Lower leg skin (tissue), 4 donors: Measurements from ENCODE around the gene MS4A4E. TPM values are rescaled to one million over a fixed set of nuclear protein-coding genes. Genes with fewer than 3 reads are reported as not detected.

ENCODE experiments used
- DNase-seq, 2 donors: peaks; one replicate each; pipeline ENCODE4 v3.0.0-alpha.2; 2019; ENCODE audit warnings: low spot score in 2 of 2
- H3K4me3 ChIP-seq: fragments of 200-600 bp; sonication (generic); 2 replicates; pipeline ENCODE4 v1.5.1; 2017; ENCODE audit warnings: mild to moderate bottlenecking, low read depth; ENCODE audit not compliant: poor library complexity, severe bottlenecking
- POLR2A ChIP-seq, 2 donors: fragments of 450-650 bp; IDR thresholded peaks; one replicate each; pipeline ENCODE4 v1.6.1; 2016 to 2017; ENCODE audit warnings: antibody characterized with exemption in 2 of 2, mild to moderate bottlenecking in 1 of 2, moderate library complexity in 1 of 2
- WGBS, 2 donors: methylation state at CpG; one replicate each; pipeline ENCODE4 v1.1.5; 2018; 5-methylcytosine and 5-hydroxymethylcytosine counted together
- intact Hi-C: fragments of 100-400 bp; cut with DNase I; formaldehyde crosslinking; loops from one replicate; pipeline ENCODE4 v1.15.0; 2023; ENCODE audit warnings: low total_unique reads
- total RNA-seq, 4 donors: library from RNA; depleted of rRNA; stranded (reverse); fragments of >200 nt; gene quantifications; one replicate each; pipeline ENCODE4 v1.1.0, GENCODE V29; 2016
- TF ChIP-seq, protein P1 (sequence below), 3 donors: fragments of 450-650 bp; IDR thresholded peaks; one replicate each; pipeline ENCODE4 v1.5.1; 2016; ENCODE audit warnings: antibody characterized with exemption in 3 of 3, mild to moderate bottlenecking in 3 of 3, moderate library complexity in 2 of 3

Gene MS4A4E
- total RNA-seq, 4 donors from 2014 or later = 0.25 to 1.6 (median 1.4) TPM

DNA sequence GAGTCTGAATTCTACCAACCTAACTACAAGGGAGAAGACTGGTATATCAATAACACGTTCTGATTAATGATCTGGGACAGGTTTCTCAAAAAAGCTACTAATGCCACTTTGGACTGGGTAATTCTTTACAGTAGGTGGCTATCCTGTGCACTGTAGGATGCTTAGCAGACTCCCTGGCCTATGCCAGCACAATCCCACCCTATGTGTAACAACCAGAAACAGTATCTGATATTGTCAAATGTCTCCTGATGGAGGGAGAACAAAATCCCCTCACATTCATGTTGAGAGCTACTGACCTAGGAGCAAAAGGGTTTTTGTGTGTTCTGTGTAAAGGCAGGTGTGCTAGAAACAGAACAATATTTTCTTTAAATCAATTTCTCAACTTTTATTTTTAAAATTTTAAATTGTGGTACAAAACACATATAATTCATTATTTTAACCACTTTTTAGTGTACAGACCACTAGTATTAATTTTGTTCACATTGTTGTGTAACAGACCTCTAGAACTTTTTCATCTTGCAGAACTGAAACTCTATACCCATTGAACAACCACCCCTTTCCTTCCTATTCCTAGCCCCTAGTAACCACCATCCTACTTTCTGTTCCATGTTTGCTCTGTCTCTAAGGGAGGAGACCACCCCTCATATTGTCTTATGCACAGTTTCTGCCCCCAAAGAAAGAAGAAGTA lies 58.0 kb downstream of the MS4A4E start:
- intact Hi-C loops = no loop called here
- no peak for DNase-seq
- WGBS, 2 donors = 50 to 51% methylated on average over 1 of the region's 1 CpG
- no peak for TF ChIP-seq POLR2A (IDR thresholded peaks at IDR 0.05)
- TF ChIP-seq, protein P1, sequence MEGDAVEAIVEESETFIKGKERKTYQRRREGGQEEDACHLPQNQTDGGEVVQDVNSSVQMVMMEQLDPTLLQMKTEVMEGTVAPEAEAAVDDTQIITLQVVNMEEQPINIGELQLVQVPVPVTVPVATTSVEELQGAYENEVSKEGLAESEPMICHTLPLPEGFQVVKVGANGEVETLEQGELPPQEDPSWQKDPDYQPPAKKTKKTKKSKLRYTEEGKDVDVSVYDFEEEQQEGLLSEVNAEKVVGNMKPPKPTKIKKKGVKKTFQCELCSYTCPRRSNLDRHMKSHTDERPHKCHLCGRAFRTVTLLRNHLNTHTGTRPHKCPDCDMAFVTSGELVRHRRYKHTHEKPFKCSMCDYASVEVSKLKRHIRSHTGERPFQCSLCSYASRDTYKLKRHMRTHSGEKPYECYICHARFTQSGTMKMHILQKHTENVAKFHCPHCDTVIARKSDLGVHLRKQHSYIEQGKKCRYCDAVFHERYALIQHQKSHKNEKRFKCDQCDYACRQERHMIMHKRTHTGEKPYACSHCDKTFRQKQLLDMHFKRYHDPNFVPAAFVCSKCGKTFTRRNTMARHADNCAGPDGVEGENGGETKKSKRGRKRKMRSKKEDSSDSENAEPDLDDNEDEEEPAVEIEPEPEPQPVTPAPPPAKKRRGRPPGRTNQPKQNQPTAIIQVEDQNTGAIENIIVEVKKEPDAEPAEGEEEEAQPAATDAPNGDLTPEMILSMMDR (IDR thresholded peaks at IDR 0.05) = no peak
- no peak overlapping the region for H3K4me3 ChIP-seq

DNA sequence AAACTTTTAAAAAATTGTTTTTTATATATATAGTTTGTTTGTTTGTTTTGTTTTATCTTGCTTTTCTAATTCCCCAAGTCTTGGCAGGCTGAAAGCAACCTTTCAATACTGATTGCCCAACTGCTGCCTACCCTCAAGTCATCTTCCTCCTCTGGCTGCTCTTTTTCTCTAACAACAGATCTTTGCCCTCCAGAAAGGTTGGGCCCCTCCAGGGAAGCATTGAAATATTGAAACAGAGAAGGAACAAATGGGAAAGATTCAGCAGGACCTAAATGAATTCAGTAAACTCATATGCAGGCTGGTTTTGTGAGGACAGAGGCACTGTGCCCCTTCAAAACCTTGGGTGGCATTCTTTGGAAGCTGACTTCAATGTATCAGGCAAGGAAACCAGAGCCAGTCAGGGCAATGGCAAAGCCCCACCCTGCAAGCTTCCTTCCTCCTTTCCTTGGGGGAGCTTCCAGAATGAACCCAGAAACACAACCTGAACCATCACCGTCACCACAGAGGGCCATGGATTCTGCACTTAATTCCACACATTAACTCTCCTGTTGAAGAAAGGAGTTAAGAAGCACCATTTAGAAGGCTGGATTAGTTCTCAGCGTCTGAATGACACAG lies 59.2 kb downstream of the MS4A4E start:
- WGBS, 2 donors = 43 to 55% methylated on average over 2 of the region's 2 CpGs
- H3K4me3 ChIP-seq = peak overlapping the region; percentile 7
- intact Hi-C loops = no loop called here
- TF ChIP-seq, protein P1 (IDR thresholded peaks at IDR 0.05) = no peak
- TF ChIP-seq POLR2A (IDR thresholded peaks at IDR 0.05) = no peak
- peak in 1 of 2 donors; percentile 29 for DNase-seq

DNA sequence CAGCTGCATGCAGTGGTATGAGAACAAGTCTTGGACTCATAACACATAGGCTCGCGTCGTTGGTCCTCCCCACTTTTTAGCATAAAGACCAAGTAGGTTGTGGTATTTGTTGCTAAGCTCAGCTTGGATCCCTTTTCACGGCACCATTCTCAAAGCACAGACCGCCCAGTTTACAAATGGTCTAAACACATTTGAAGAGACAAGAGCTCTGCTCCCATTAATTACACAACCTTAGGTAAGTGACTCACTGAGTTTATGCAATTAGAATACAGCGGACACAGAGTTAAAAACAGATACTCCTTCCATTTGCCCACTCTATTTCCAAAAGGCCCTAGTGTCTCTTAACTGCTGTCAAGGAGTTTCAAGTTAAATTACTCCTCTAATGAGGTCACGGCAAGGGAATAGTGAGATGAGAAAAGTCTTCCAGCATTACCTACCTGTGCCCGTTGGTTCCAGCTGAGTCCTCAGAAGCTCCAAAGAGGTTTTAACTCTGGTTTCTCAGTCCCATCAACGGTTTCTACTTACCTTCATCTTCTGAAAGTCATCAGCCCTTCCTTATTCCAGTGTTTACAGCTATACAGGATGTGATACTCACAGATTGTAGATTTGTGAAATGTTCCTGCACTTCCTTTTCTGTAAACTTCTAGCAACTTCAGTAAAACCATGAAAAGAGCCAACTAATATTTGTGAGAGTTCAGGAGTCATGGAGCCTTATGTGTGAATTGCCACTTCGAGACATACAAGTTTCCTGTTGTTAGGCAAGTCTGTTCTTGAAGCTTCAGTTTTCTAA lies 60.2 kb downstream of the MS4A4E start, which contains the start of gene MS4A6A:
Gene MS4A6A (minus strand): TSS at position 543 of the 790 bp plus-strand sequence. CDS start 1,356 bp downstream, outside the sequence.
- TF ChIP-seq, protein P1 (IDR thresholded peaks at IDR 0.05) = no peak
- no peak for TF ChIP-seq POLR2A (IDR thresholded peaks at IDR 0.05)
- intact Hi-C loops = no loop called here
- no peak for DNase-seq
- peak within 1 kb of the TSS; percentile 7 for H3K4me3 ChIP-seq
- WGBS, 2 donors = 60% methylated on average over 10 of the region's 10 CpGs

DNA sequence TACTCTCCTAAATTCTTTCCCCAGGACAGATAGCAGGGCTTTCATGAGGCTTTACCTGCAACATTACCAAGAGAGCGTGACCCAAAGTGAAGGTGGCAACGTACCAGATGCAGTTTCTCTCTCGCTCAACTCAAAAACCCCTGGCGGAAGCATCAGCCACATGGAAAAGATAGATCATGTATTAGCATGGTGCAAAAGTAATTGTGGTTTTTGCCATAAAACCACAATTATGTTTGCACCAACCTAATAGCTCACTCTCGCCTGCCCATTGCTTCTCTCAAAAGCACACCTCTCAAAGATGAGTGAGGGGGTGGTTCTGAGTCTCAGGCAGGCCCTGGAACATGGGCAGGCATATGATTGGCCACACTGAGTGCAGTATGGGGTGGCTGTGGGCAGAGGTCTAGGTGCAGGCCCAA lies 67.1 kb downstream of the MS4A4E start:
- no peak for TF ChIP-seq POLR2A (IDR thresholded peaks at IDR 0.05)
- TF ChIP-seq, protein P1 (IDR thresholded peaks at IDR 0.05) = no peak
- no peak overlapping the region for H3K4me3 ChIP-seq
- WGBS, 2 donors = 80 to 81% methylated on average over 5 of the region's 5 CpGs
- DNase-seq = no peak
- intact Hi-C loops = no loop called here

DNA sequence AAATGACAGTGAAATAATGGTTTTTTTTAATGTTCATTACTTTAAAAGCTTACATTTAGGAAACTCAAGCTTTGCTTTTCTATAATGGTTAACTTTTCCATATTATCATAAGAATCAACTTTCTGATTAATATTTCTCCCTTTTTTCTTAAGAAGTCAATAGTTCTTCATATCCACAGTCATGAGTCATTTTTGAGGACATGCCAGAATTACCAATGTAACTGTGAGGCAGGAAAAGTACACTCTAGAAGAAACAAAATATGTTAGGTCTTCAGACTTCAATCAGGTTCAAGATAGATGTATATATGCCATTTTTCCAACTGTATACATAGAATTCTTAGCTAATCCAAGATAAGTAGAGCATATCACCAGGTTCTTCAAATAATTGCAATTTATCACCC lies 70.9 kb downstream of the MS4A4E start:
- H3K4me3 ChIP-seq = no peak overlapping the region
- no peak for DNase-seq
- intact Hi-C loops = no loop called here
- TF ChIP-seq, protein P1 (IDR thresholded peaks at IDR 0.05) = no peak
- no peak for TF ChIP-seq POLR2A (IDR thresholded peaks at IDR 0.05)
